Stimulated activated naive B cell treated with anti-CD40 and anti-IgM and Interleukin-4, amounts not matched to agents 10 μg/mL and 1 μg/mL and 100 μg/mL, for 72 hours (primary cell): Measurements from ENCODE around the gene KCNJ15.
"Not testable (repeated sequence)": the region's sequence is repeated elsewhere in the genome, so short reads cannot be mapped to it uniquely, and the experiment has no call there.

ENCODE experiments used
- ATAC-seq, 2 donors: fragments of 150-1000 bp; cut with Tn5 transposase; replicated peaks; 2 replicates each; pipeline ENCODE4 v1.10.0; 2021; ENCODE audit warnings: moderate library complexity in 1 of 2
- DNase-seq: peaks from one replicate; pipeline ENCODE4 v3.0.0; 2021
- H3K27ac Mint-ChIP-seq: one replicate; pipeline ENCODE4 v1.8.0; 2022; ENCODE audit warnings: mild to moderate bottlenecking, mixed read lengths
- H3K27me3 Mint-ChIP-seq, 2 donors: one replicate each; pipeline ENCODE4 v1.8.0; 2022; ENCODE audit warnings: mixed read lengths in 2 of 2
- H3K36me3 Mint-ChIP-seq, 2 donors: one replicate each; pipeline ENCODE4 v1.8.0; 2022; ENCODE audit warnings: mixed read lengths in 2 of 2, mild to moderate bottlenecking in 1 of 2
- H3K4me1 Mint-ChIP-seq, 2 donors: one replicate each; pipeline ENCODE4 v1.8.0; 2022; ENCODE audit warnings: mixed read lengths in 2 of 2, mild to moderate bottlenecking in 1 of 2
- H3K4me3 Mint-ChIP-seq, 2 donors: one replicate each; pipeline ENCODE4 v1.8.0; 2022; ENCODE audit warnings: mild to moderate bottlenecking in 2 of 2, mixed read lengths in 2 of 2, moderate library complexity in 1 of 2
- H3K9me3 Mint-ChIP-seq, 2 donors: one replicate each; pipeline ENCODE4 v1.8.0; 2022; ENCODE audit warnings: mixed read lengths in 2 of 2, mild to moderate bottlenecking in 1 of 2

Gene KCNJ15

GRCh38 chr21:38236232-38236631, 20.6 kb upstream of the KCNJ15 start:
- Mint-ChIP-seq H3K36me3 (no peaks in the 10 kb centered on the region), H3K9me3 (peaks cover 0 to 6% of the 10 kb centered on the region in 2 donors), H3K4me1 (no peaks in the 10 kb centered on the region), H3K4me3 (no peak overlapping the region), H3K27ac (no peak overlapping the region), H3K27me3 (peaks cover 0 to 3% of the 10 kb centered on the region in 2 donors)
- DNase-seq = no peak
- ATAC-seq = no peak

- H3K27me3 Mint-ChIP-seq = peaks cover 0 to 3% of the 10 kb centered on the region in 2 donors
- H3K27ac Mint-ChIP-seq = no peak overlapping the region
- no peak for DNase-seq
- no peaks in the 10 kb centered on the region for H3K9me3 Mint-ChIP-seq
- H3K4me1 Mint-ChIP-seq = no peaks in the 10 kb centered on the region
- ATAC-seq = no peak
- no peak overlapping the region for H3K4me3 Mint-ChIP-seq
- no peaks in the 10 kb centered on the region for H3K36me3 Mint-ChIP-seq
Observed at GRCh38 chr21:38239672-38240071, 17.1 kb upstream of the KCNJ15 start.

GRCh38 chr21:38240129-38240528, 16.7 kb upstream of the KCNJ15 start:
- Mint-ChIP-seq H3K27me3 (peaks cover 0 to 3% of the 10 kb centered on the region in 2 donors), H3K4me1 (no peaks in the 10 kb centered on the region), H3K4me3 (no peak overlapping the region), H3K36me3 (no peaks in the 10 kb centered on the region), H3K9me3 (no peaks in the 10 kb centered on the region), H3K27ac (no peak overlapping the region)
- ATAC-seq (no peak), DNase-seq (no peak)

- no peak for ATAC-seq
- no peaks in the 10 kb centered on the region for H3K4me1 Mint-ChIP-seq
- peaks cover 0 to 3% of the 10 kb centered on the region in 2 donors for H3K27me3 Mint-ChIP-seq
- no peak for DNase-seq
- H3K27ac Mint-ChIP-seq = peak overlapping the region; percentile 47
- H3K36me3 Mint-ChIP-seq = no peaks in the 10 kb centered on the region
- H3K9me3 Mint-ChIP-seq = no peaks in the 10 kb centered on the region
- H3K4me3 Mint-ChIP-seq = no peak overlapping the region
Observed at GRCh38 chr21:38241029-38241740, 15.6 kb upstream of the KCNJ15 start.

- no peak for ATAC-seq
- peaks cover 0 to 3% of the 10 kb centered on the region in 2 donors for H3K27me3 Mint-ChIP-seq
- no peak overlapping the region for H3K27ac Mint-ChIP-seq
Observed at GRCh38 chr21:38242061-38242460, 14.7 kb upstream of the KCNJ15 start.

GRCh38 chr21:38243732-38244406, 12.9 kb upstream of the KCNJ15 start:
- peaks cover 4% of the 10 kb centered on the region in 2 donors for H3K9me3 Mint-ChIP-seq
- no peak overlapping the region for H3K4me3 Mint-ChIP-seq
- H3K36me3 Mint-ChIP-seq = no peaks in the 10 kb centered on the region
- no peak overlapping the region for H3K27ac Mint-ChIP-seq
- no peaks in the 10 kb centered on the region for H3K4me1 Mint-ChIP-seq
- no peak for DNase-seq
- H3K27me3 Mint-ChIP-seq = no peaks in the 10 kb centered on the region
- no peak for ATAC-seq

More at GRCh38 chr21:38242061-38242460, 14.7 kb upstream of the KCNJ15 start:
- Mint-ChIP-seq H3K4me3 (no peak overlapping the region), H3K36me3 (no peaks in the 10 kb centered on the region), H3K9me3 (peaks cover 2 to 3% of the 10 kb centered on the region in 2 donors), H3K4me1 (no peaks in the 10 kb centered on the region)
- DNase-seq = no peak

- ATAC-seq = no peak
- H3K27ac Mint-ChIP-seq = no peak overlapping the region
- H3K9me3 Mint-ChIP-seq = peaks cover 4% of the 10 kb centered on the region in 2 donors
Observed at GRCh38 chr21:38244407-38244787, 12.4 kb upstream of the KCNJ15 start.

GRCh38 chr21:38244885-38245869, 11.6 kb upstream of the KCNJ15 start:
- no peaks in the 10 kb centered on the region for H3K4me1 Mint-ChIP-seq
- DNase-seq (no peak), ATAC-seq (peak; percentile 65 to 68)
- H3K9me3 Mint-ChIP-seq = peaks cover 4% of the 10 kb centered on the region in 2 donors
- no peak overlapping the region for H3K4me3 Mint-ChIP-seq
- H3K36me3 Mint-ChIP-seq = no peaks in the 10 kb centered on the region
- H3K27ac Mint-ChIP-seq = no peak overlapping the region
- no peaks in the 10 kb centered on the region for H3K27me3 Mint-ChIP-seq

More at GRCh38 chr21:38244407-38244787, 12.4 kb upstream of the KCNJ15 start:
- H3K27me3 Mint-ChIP-seq = no peaks in the 10 kb centered on the region
- no peak overlapping the region for H3K4me3 Mint-ChIP-seq
- no peaks in the 10 kb centered on the region for H3K36me3 Mint-ChIP-seq
- no peak for DNase-seq
- H3K4me1 Mint-ChIP-seq = no peaks in the 10 kb centered on the region

- Mint-ChIP-seq H3K27ac (peak overlapping the region; percentile 11), H3K27me3 (no peaks in the 10 kb centered on the region)
Observed at GRCh38 chr21:38246511-38246910, 10.3 kb upstream of the KCNJ15 start.

GRCh38 chr21:38247054-38247453, 9.7 kb upstream of the KCNJ15 start:
- not testable (repeated sequence) for H3K27me3 Mint-ChIP-seq, H3K36me3 Mint-ChIP-seq, H3K27ac Mint-ChIP-seq, H3K4me3 Mint-ChIP-seq, DNase-seq, H3K4me1 Mint-ChIP-seq, H3K9me3 Mint-ChIP-seq, ATAC-seq

More at GRCh38 chr21:38246511-38246910, 10.3 kb upstream of the KCNJ15 start:
- H3K4me1 Mint-ChIP-seq = no peaks in the 10 kb centered on the region
- DNase-seq = no peak
- no peaks in the 10 kb centered on the region for H3K36me3 Mint-ChIP-seq
- ATAC-seq = no peak
- peaks cover 4% of the 10 kb centered on the region in 2 donors for H3K9me3 Mint-ChIP-seq
- no peak overlapping the region for H3K4me3 Mint-ChIP-seq

- ATAC-seq = no peak
- Mint-ChIP-seq H3K4me3 (no peak overlapping the region), H3K27ac (no peak overlapping the region), H3K36me3 (no peaks in the 10 kb centered on the region), H3K4me1 (no peaks in the 10 kb centered on the region), H3K27me3 (no peaks in the 10 kb centered on the region), H3K9me3 (peaks cover 4% of the 10 kb centered on the region in 2 donors)
- no peak for DNase-seq
Observed at GRCh38 chr21:38247738-38248510, 8.9 kb upstream of the KCNJ15 start.

GRCh38 chr21:38249256-38249655, 7.5 kb upstream of the KCNJ15 start:
- no peaks in the 10 kb centered on the region for H3K36me3 Mint-ChIP-seq
- peaks cover 4% of the 10 kb centered on the region in 2 donors for H3K9me3 Mint-ChIP-seq
- H3K27me3 Mint-ChIP-seq = no peaks in the 10 kb centered on the region
- no peaks in the 10 kb centered on the region for H3K4me1 Mint-ChIP-seq
- ATAC-seq (peak; percentile 41 to 45), DNase-seq (no peak)
- no peak overlapping the region for H3K27ac Mint-ChIP-seq
- no peak overlapping the region for H3K4me3 Mint-ChIP-seq

- ATAC-seq (no peak), DNase-seq (no peak)
- Mint-ChIP-seq H3K4me1 (no peaks in the 10 kb centered on the region), H3K4me3 (no peak overlapping the region), H3K9me3 (peaks cover 4% of the 10 kb centered on the region in 2 donors), H3K27ac (no peak overlapping the region), H3K27me3 (no peaks in the 10 kb centered on the region), H3K36me3 (no peaks in the 10 kb centered on the region)
Observed at GRCh38 chr21:38249696-38250278, 7.0 kb upstream of the KCNJ15 start.
